HG02642 (cell line): ENCODE results near the gene SNX20.

Experiments
- ATAC-seq: cut with Tn5 transposase; IDR thresholded peaks from one replicate; pipeline ENCODE4 v1.9.1; 2021; ENCODE audit warnings: mild to moderate bottlenecking; ENCODE audit not compliant: unreplicated experiment, poor library complexity

The SNX20 gene

DNA sequence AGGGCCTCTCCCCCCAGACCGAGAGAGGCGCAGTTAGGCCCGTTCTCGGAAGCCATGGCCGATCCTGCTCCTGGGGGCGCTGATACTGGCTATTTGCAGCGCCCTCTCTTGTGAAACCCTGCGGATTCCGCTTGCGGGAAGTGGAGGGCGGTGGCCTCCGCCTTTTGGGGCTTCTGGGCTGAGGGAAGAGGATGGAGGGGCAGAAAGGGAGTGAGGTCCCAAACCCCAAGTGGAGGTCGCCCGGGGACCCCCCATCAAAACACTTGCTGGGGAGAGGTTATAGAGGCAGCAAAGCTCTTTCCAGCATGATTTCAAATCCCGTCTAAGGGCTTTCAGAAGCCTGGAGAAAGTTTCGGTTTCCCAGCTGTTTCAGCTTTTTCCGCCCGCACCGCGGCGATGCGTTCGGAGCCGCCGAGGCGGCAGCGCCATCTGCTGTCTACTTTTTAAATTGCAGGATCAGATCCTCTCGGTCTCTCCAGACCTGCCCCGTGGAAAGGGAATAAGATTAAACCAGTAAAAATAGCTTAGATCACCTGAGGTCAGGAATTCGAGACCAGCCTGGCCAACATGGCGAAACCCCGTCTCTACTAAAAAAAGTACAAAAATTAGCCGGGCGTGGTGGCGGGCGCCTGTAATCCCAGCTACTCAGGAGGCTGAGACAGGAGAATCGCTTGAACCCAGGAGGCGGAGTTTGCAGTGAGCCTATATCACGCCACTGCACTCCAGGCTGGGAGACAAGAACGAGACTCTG, 15.8 kb downstream of the SNX20 start:
- ATAC-seq, result no peak

DNA sequence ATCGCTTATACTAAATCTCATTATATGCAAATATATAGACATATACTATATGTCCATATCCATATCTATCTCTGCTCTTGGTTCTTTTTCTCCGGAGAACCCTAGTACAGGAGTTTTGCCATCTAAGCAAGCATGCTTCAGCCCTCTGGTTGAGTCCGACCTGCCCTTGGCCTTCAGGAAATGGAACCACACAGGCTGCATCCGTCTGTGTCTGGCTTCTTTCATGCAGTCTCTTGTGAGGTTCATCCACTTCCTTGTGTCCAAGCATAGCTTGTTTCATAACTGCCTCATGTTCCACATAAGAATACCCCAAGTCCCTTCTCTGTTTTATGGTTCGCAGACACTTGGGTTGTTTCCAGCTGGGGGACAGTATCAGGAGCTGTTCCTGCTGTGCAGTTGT, 16.8 kb downstream of the SNX20 start:
- ATAC-seq, result no peak

DNA sequence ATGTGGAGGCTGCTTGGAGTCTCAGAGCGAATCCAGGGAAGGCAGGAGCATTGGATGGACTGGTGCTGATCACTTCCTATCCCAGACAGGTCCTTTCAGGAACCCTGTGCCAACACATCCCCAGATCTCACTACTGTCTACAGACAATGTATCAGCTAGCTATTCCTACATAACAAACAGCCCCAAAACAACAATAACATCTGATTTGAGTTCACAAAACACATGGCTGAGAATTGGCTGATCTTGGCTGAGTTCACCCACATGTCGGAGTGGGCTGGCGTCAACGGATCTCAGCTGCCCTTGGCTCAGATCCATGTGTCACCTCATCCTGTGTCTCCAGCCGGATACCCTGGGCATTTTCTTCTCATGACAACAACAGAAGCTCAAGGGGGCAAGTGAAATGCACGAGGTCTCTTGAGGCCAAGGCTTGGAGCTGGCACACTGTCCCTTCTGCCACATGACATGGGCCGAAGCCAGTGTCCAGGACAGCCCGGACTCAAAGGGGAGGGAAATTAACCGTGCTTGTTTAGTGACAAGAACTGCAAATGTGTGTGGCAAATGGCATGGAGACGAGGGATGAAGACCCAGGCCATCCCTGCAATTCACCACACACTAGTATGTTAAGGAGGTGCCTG, 18.7 kb downstream of the SNX20 start:
- no peak for ATAC-seq

DNA sequence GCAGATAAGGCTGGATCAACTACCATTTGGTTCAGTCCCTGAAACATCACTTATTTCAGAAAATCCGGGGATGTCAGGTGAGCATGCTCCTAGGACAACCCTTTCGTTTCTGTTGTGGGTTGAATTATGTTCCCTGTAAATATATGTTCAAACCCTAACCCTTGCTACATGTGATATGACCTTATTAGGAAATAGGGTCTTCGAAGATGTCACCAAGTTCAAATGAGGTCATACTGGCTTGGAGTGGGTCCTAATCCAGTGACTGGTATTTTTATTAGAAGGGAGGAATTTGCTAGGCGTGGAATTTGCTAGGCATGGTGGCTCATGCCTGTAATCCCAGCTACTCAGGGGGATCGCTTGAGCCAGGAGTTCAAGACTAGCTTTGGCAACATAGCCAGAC, 21.3 kb downstream of the SNX20 start:
- ATAC-seq, result no peak

DNA sequence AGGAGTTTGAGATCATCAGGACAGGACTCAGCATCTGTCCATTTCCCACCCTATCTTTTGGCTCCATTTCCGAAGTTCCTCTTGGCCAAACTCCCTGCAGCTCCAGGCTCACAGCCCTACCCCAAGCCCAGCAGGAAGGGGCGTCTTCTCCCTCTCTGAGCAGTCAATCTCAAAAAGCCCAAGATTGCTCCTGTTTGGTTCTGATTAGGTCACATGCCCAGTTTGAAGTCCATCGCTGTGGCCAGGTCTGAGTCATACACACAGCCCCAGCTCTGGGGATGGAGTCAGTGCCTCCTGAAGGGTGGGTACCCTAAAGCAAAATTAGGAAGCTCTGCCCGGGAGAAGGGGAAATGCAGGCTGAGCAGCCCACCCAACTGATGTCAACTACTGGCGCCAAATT, 23.9 kb downstream of the SNX20 start:
- ATAC-seq, result no peak

DNA sequence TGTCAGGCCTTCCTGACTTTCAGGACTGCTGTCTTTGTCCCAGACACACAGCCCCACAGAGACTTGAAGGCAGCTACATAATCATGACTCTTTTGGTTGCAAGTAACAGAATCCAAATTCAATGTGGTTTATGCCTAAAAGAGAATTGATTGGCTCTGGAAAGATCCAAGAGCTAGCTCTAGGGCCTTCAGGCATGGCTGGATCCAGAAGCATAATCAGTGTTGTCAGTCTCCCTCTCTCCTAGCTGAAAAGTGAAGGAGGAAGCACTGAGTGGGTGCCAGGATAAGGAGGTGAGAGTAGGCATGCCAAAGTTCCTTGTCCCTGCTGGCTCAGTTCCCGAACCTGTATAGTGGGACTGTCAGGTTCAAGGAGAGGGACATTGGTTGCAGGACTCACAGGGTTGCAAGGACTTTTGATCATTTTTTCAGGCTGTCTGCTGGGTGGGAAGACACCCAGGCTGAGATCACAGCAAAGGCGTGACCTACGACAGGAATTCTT, 25.5 kb downstream of the SNX20 start:
- no peak for ATAC-seq

DNA sequence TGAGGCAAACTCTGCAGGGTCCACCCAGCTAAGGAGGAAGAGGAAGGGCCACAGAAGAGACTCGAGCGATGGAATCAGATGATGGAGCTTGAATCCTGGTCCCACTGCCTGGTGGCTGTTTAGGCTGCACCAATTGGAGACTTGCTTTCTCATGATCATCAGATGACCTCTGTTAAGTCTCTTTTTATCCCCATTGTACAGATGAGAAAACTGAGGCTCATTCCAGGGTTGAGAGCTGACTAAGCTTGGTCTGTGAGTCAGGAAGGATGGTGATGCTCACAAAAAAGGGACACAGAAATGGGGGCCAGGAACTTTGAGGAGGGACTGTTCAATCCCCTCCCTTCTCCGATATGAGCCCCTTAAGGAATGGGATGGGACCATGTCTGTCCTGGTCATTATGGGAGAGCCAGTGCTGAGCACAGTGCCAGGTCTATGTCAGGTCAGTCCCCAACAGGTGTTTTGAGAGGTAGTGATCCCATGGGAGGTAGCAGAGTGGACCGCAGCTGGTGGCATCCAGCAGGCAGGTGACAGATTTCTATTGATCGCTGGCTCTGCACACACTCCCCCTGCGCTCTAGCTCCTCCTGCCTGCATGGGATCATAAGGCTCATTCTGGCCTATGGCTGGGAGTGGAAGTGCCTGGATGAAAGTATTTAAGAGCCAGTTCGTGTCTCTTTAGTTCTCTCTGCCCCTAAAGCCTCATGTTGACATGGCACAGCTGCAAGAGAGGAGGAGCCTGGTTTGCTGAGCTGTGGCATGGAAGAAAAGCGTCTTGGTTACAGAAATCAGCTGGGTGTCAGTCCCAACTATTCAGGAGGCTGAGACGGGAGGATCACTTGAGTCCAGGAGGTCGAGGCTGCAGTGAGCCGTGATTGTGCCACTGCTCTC, 27.2 kb downstream of the SNX20 start:
- ATAC-seq, result no peak

DNA sequence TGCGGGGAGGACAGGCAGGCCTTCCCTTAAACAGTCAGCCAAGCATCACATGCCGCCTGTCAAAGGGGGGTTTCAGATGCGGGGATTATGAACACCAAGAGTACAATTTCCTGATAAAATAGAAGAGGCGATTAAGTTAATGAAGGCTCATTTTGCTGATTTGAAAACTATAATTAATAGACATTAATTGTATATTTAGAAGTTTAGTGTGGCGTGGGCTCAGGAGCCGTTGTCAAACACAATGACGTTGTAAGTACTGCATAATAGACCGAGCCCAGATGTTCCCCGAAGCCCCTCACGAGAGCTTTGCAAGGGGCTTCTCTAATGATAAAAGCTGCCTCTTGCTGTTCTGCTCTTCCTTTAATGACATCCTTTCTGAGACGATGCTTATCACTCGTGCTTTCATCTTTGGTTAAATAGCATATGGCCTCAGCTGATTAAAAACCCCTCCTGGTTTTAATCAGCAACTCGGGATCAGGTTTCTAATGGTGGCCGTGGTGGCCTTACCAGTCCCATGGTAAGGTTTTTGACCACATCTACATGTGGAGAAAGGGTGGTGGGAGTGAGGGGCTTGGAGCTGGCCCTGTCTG, 28.2 kb downstream of the SNX20 start:
- no peak for ATAC-seq

DNA sequence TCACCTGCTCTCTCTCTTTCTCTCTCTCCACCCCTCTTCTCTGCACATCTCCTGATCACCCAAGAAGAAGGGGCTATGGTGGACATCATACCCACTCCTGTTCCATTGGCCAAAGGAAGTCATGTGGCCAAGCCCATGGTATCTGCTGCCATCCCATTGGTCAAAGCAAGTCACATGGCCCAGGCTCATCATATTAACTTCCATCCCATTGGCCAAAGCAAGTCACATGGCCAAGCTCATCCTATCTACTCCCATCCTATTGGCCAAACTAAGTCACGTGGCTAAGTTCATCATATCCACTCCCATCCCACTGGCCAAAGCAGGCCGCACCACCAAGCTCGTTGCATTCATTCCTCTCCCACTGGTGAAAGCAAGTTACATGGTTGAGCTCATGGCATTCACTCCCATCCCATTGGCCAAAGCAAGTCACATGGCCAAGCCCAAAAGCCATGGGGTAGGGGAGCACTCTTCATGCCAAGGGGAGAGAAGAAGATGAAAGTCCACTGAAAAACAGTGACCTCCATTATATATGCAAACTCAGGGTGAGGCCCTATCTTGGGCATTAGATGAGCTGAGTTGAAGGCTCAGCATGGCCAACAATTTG, 29.2 kb downstream of the SNX20 start:
- no peak for ATAC-seq

DNA sequence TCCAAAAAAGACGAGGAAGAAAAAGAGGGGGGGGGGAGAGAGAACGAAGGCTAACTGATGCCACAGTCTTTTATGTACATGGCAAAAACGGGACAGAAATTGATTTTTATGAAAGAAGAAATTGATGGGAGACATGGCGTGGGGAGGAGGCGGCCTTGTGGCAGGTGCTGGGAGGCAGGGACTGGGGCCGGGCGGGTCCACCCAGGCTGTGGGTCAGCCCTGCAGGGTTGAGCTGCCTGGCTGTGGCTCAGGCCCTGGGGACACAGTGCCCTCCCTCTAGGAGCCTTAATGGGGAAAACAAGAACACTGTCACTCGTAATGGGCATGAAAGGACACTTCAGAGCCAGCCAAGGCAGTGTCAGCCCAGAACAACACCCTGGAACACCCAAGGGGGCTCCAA, 34.8 kb downstream of the SNX20 start:
- ATAC-seq, result no peak

DNA sequence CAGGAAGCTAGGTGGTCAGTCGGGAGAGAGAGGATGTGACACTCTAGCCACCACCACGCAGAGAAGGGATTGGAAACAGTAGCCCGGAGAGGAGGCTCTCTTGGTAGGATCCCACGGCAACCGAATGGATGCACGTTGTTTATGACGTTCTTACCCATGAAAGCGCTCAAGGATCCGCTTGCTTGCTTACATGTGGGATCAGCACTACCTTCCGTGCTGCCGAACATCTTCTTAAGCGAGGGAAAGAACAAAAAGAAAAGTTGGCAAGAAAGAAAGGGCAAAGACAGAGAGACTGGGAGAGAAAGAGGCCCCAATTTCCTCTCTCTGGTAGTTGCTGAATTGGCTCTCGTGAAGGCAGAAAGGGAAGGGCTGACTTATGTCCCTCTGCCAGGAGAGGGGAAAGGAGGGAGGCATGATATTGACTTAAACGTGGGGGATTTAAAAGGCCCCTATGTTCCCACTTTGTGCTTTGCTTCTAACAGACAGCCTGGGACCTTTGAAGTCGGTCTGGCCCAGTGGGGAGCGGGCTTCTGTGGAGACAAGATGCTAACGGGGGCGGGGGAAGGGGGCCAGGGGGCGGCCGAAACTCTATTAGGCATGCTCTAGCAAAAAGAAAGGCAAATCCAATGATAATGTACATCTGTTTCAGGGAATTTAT, 35.4 kb downstream of the SNX20 start:
- no peak for ATAC-seq

DNA sequence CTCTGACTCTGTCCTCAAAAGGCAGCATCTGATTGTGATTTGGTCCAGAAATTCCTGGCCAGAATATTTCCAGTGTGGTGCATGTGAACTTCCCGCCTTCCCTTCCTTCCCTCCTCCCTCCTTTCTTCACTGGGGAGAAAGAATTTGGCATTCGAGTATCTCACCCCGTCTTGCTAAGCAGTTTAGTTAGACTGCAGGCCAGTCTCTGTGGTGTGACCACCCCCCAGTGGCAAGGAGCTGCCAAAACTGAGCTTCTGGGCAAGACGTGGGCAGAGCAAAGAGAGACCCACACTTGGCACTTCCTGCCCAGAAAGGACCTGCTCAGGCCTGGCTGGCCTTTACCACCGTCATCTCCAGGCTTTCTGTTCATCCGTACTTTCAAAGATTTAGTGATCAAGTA, 36.4 kb downstream of the SNX20 start:
- ATAC-seq, result no peak

DNA sequence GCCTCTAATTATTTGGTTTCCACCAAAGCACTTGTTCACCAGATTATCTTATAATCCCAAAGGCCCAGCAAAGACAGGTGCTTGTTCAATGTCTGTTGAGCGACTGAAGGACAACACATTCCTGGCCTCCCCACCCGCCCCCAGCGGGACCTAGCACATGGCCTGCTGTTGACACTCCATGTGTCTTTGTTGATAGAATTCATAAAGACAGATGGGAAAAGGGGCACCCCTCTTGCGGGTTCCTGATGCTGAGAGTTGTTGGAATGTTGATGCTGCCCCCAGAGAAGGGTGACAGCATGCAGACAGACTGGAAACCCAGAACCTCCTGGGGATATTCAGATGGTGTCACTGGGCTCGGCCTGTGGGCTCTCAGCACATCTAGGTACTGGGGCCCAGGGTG, 36.9 kb downstream of the SNX20 start:
- ATAC-seq, result no peak

DNA sequence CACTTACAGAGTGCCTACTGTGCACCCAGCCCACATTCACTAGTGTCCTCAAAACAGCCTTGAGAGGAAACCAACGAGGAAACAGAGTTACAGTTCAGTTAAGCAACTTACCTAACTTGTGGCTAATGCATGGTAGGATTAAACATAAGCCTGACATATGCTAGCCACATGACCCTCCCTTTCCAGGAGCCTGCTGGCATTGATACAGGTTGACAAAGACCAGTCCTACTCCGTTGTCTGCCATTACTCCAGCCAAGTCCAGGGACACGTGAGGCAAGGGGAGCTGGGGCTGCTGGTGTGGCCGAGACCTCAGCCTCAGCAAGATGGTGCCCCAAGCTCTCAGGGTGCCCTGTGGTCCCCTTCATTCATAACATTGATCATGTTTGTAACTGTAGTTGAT, 37.9 kb downstream of the SNX20 start:
- ATAC-seq, result no peak

DNA sequence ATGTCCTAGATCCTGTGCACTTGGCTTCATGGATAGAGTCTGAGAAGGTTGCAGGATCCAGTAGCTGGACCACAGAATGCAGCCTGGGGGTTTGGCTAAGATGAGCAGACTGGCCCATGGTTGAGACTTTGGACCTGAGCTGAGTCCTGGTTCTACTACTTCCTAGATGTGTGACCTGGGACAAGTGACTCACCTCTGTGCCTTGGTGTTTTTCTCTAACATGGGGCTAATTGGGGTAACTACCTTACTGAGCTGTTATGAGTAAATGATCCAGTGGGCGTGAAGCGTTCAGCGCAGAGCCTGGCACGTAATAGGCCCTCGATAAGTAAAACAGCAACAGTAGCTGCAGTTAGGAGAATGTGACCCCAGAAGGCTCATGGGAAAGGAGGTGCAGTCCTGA, 38.8 kb downstream of the SNX20 start:
- no peak for ATAC-seq

DNA sequence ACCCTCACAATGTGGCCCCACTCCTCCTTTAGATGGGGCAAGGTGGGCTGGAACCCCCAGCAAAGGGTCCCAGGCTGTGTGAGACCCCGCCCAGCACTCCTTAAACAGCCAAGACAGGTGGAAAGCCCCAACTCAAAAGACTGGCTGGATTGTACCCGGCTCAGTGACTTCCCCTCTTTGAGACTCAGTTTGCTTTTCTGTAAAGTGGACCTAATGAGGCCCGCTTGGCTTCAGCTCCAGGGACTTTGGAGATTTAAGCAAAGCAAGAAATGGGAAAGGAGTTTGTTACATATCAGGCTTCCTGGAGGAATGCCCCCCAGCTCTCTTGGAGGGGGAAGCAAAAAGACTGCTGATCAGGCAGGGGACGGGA, 39.3 kb downstream of the SNX20 start:
- no peak for ATAC-seq

DNA sequence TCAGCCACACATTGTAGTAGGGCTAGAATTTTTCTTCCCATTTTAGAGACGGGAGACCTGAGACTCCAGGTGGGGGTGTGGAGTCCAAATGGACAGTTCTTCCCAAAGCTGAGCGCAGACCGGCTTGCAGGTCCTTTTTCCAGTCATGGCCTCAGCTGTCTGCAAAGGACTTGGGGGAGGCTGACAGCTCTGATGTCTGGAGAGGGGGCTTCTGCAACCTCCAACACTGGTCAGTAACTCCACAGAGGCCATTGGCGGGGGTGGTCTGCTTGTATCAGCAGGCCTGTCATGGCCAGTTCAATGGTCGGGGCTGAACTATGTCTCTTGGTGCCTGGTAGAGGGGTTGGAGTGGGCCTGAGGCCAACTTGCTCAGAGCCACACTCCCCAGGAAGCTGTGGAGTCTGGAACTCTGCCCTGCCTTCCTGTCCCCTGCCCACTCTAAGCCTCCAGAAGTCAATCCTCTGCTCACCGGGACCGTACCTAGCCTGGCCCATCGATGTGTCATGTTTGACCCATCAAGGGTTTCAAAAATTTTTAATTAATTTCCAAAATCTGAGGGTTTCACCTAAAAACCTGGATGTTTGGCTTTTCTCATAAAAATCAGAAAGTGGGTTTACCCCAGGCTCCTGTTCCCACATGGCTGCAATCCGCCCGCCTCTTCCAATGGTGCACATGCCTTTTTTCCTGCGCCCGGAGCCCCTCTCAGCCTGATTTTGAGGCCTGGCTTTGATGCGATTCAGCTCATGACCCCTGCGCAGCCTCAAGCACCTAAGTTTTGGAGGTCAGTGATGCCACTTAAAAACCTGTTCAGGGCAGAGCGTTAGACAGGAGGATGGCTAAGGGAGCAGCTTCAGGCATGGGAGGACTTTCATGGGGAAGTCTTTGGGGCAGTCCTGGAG, 39.9 kb downstream of the SNX20 start:
- no peak for ATAC-seq

DNA sequence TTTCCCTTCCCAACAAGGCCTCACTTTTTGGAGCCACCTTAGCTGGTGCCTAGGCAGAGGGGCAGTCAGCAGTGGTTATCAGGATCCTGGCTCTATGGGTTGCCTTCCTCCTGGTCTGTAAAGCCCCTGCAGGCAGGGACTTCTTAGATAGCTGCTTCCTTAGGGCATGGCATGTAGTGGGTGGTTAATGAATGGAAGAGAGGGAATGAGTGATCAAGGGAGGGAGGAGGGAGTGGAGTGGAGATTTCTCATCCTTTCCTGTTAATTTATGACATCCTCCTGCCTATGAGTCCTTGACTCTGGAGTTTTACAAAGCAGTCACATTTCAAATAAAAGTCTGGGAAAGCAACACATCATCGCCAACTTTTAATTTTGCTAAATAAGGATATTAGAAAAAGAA, 40.7 kb downstream of the SNX20 start:
- no peak for ATAC-seq
